ENCODE measurements around the gene TSACC.

TSACC gene

GRCh38 chr1:156293098-156293434 is 45.3 kb upstream of the TSACC start:
- Histone ChIP-seq H3K4me3 (ENCODE audit: low read depth in 1 of 2, low read length in 2 of 2) (no peak overlapping the region), H3K9ac (ENCODE audit: low read depth, low read length) (no peak overlapping the region), H3K27ac (ENCODE audit: low read length) (no peak overlapping the region), H3K27me3 (ENCODE audit: insufficient read depth, low read length, poor library complexity) (no peaks in the 10 kb centered on the region), H2AFZ (ENCODE audit: low read depth, low read length) (no peak overlapping the region), H3K9me3 (ENCODE audit: insufficient read depth, low read length, severe bottlenecking) (no peaks in the 10 kb centered on the region), H3K4me2 (ENCODE audit: insufficient read depth, low read length) (no peak overlapping the region), H3K4me1 (ENCODE audit: insufficient read depth, low read length) (peaks cover 17% of the 10 kb centered on the region), H3K36me3 (ENCODE audit: insufficient read depth, low read length) (peaks cover 27% of the 10 kb centered on the region), H3K79me2 (ENCODE audit: insufficient read depth, low read length) (peaks cover 9% of the 10 kb centered on the region), H4K20me1 (ENCODE audit: insufficient read depth, low read length) (no peaks in the 10 kb centered on the region)
- TF ChIP-seq EZH2 (IDR thresholded peaks at IDR 0.05; ENCODE audit: borderline replicate concordance, low read depth, low read length, severe bottlenecking) (no peak), CTCF (IDR thresholded peaks at IDR 0.05; ENCODE audit: borderline replicate concordance, extremely low read depth, low read length, poor library complexity, severe bottlenecking) (no peak)
- ATAC-seq (ENCODE audit: insufficient read depth, low read depth) = no peak
- no peak for DNase-seq

- peaks cover 9% of the 10 kb centered on the region for H3K79me2 ChIP-seq (ENCODE audit: insufficient read depth, low read length)
- no peak overlapping the region for H3K27ac ChIP-seq (ENCODE audit: low read length)
- H3K4me3 ChIP-seq (ENCODE audit: low read depth in 1 of 2, low read length in 2 of 2) = no peak overlapping the region
- ATAC-seq (ENCODE audit: insufficient read depth, low read depth) = no peak
- peaks cover 17% of the 10 kb centered on the region for H3K4me1 ChIP-seq (ENCODE audit: insufficient read depth, low read length)
- H2AFZ ChIP-seq (ENCODE audit: low read depth, low read length) = no peak overlapping the region
- no peaks in the 10 kb centered on the region for H3K9me3 ChIP-seq (ENCODE audit: insufficient read depth, low read length, severe bottlenecking)
- no peak for DNase-seq
- H3K4me2 ChIP-seq (ENCODE audit: insufficient read depth, low read length) = no peak overlapping the region
- TF ChIP-seq CTCF (IDR thresholded peaks at IDR 0.05; ENCODE audit: borderline replicate concordance, extremely low read depth, low read length, poor library complexity, severe bottlenecking) = no peak
- TF ChIP-seq EZH2 (IDR thresholded peaks at IDR 0.05; ENCODE audit: borderline replicate concordance, low read depth, low read length, severe bottlenecking) = no peak
- no peaks in the 10 kb centered on the region for H3K27me3 ChIP-seq (ENCODE audit: insufficient read depth, low read length, poor library complexity)
- H4K20me1 ChIP-seq (ENCODE audit: insufficient read depth, low read length) = no peaks in the 10 kb centered on the region
- peaks cover 27% of the 10 kb centered on the region for H3K36me3 ChIP-seq (ENCODE audit: insufficient read depth, low read length)
- H3K9ac ChIP-seq (ENCODE audit: low read depth, low read length) = no peak overlapping the region
Measured at GRCh38 chr1:156293895-156294294, 44.4 kb upstream of the TSACC start.

- peak within 1 kb of the TSS; percentile 62 for H3K27ac ChIP-seq (ENCODE audit: low read length)
- DNase-seq (peak; percentile 64), ATAC-seq (ENCODE audit: insufficient read depth, low read depth) (peak; percentile 85)
- H3K4me2 ChIP-seq (ENCODE audit: insufficient read depth, low read length) = peak within 1 kb of the TSS; percentile 89
- no peaks in the 10 kb centered on the region for H4K20me1 ChIP-seq (ENCODE audit: insufficient read depth, low read length)
- H3K4me3 ChIP-seq (ENCODE audit: low read depth in 1 of 2, low read length in 2 of 2) = peak within 1 kb of the TSS; percentile 54 to 75; a peak in 3 of 4 replicates
- peaks cover 17% of the 10 kb centered on the region for H3K4me1 ChIP-seq (ENCODE audit: insufficient read depth, low read length)
- H3K9me3 ChIP-seq (ENCODE audit: insufficient read depth, low read length, severe bottlenecking) = no peaks in the 10 kb centered on the region
- TF ChIP-seq EZH2 (IDR thresholded peaks at IDR 0.05; ENCODE audit: borderline replicate concordance, low read depth, low read length, severe bottlenecking) (no peak), CTCF (IDR thresholded peaks at IDR 0.05; ENCODE audit: borderline replicate concordance, extremely low read depth, low read length, poor library complexity, severe bottlenecking) (no peak)
- H3K36me3 ChIP-seq (ENCODE audit: insufficient read depth, low read length) = peaks cover 23% of the 10 kb centered on the region
- peaks cover 9% of the 10 kb centered on the region for H3K79me2 ChIP-seq (ENCODE audit: insufficient read depth, low read length)
- no peaks in the 10 kb centered on the region for H3K27me3 ChIP-seq (ENCODE audit: insufficient read depth, low read length, poor library complexity)
- H2AFZ ChIP-seq (ENCODE audit: low read depth, low read length) = peak within 1 kb of the TSS; percentile 89
- H3K9ac ChIP-seq (ENCODE audit: low read depth, low read length) = peak within 1 kb of the TSS; percentile 65
Measured at GRCh38 chr1:156295391-156295947, 42.9 kb upstream of the TSACC start, which contains the start of gene GLMP. GLMP (minus strand) TSS chr1:156295679; CDS start chr1:156295645, 34 bp downstream.

Data from DND-41 (cell line).